Astrocyte (in vitro differentiated cells and primary cell): ENCODE measurements around the gene NYNRIN. TPM values are rescaled to one million over a fixed set of nuclear protein-coding genes. Genes with fewer than 3 reads are reported as not detected.

Experiments
- DNase-seq: peaks from one replicate; pipeline ENCODE4 v3.0.0-alpha.2; 2010; ENCODE audit warnings: low read depth
- FAIRE-seq: peaks from 2 replicates; lab custom pipeline; 2011; peaks lifted over from hg19 to GRCh38; lab: Jason Lieb, UNC
- H2AFZ ChIP-seq: 2 replicates; pipeline ENCODE4 v1.6.0; 2012; ENCODE audit warnings: low read depth, low read length, inconsistent platforms
- H3K27ac ChIP-seq: 2 replicates; pipeline ENCODE4 v1.5.1; 2011; ENCODE audit warnings: low read depth, low read length, inconsistent platforms
- H3K27me3 ChIP-seq: 2 replicates; pipeline ENCODE4 v1.6.0; 2011; ENCODE audit warnings: low read length, inconsistent platforms; ENCODE audit not compliant: insufficient read depth
- H3K36me3 ChIP-seq: 2 replicates; pipeline ENCODE4 v1.5.1; 2011; ENCODE audit warnings: low read length, inconsistent platforms; ENCODE audit not compliant: insufficient read depth
- H3K4me1 ChIP-seq: 2 replicates; pipeline ENCODE4 v1.5.1; 2011; ENCODE audit warnings: low read length, inconsistent platforms; ENCODE audit not compliant: insufficient read depth
- H3K4me2 ChIP-seq: 2 replicates; pipeline ENCODE4 v1.6.0; 2012; ENCODE audit warnings: low read length, inconsistent platforms
- H3K4me3 ChIP-seq: 2 replicates; pipeline ENCODE4 v1.5.1; 2011; ENCODE audit warnings: low read depth, mild to moderate bottlenecking, low read length, inconsistent platforms; ENCODE audit not compliant: insufficient read depth
- H3K79me2 ChIP-seq: 2 replicates; pipeline ENCODE4 v1.6.0; 2012; ENCODE audit warnings: mild to moderate bottlenecking, low read length, inconsistent platforms; ENCODE audit not compliant: insufficient read depth
- H3K9ac ChIP-seq: 2 replicates; pipeline ENCODE4 v1.6.0; 2012; ENCODE audit warnings: mild to moderate bottlenecking, low read length, inconsistent platforms
- H3K9me3 ChIP-seq: 2 replicates; pipeline ENCODE4 v1.5.1; 2012; ENCODE audit warnings: low read depth, mild to moderate bottlenecking, low read length, inconsistent platforms; ENCODE audit not compliant: insufficient read depth
- H4K20me1 ChIP-seq: 2 replicates; pipeline ENCODE4 v1.6.0; 2012; ENCODE audit warnings: low read length, inconsistent platforms; ENCODE audit not compliant: insufficient read depth
- H3K27ac Mint-ChIP-seq: one replicate; pipeline ENCODE4 v1.8.0; 2021; ENCODE audit warnings: mild to moderate bottlenecking, mixed read lengths; ENCODE audit not compliant: unreplicated experiment
- H3K27me3 Mint-ChIP-seq: one replicate; pipeline ENCODE4 v1.8.0; 2021; ENCODE audit warnings: low read depth, mixed read lengths; ENCODE audit not compliant: unreplicated experiment
- H3K36me3 Mint-ChIP-seq: one replicate; pipeline ENCODE4 v1.8.0; 2021; ENCODE audit warnings: low read depth, mixed read lengths; ENCODE audit not compliant: unreplicated experiment
- H3K4me1 Mint-ChIP-seq: one replicate; pipeline ENCODE4 v1.8.0; 2021; ENCODE audit warnings: low read depth, mixed read lengths; ENCODE audit not compliant: unreplicated experiment
- H3K4me3 Mint-ChIP-seq: one replicate; pipeline ENCODE4 v1.8.0; 2021; ENCODE audit warnings: mild to moderate bottlenecking, moderate library complexity, mixed read lengths; ENCODE audit not compliant: unreplicated experiment
- H3K9me3 Mint-ChIP-seq: one replicate; pipeline ENCODE4 v1.8.0; 2021; ENCODE audit warnings: mild to moderate bottlenecking, mixed read lengths; ENCODE audit not compliant: unreplicated experiment
- CTCF ChIP-seq: IDR thresholded peaks from 2 replicates; pipeline ENCODE4 v1.5.1; 2011; ENCODE audit warnings: low read depth, mild to moderate bottlenecking, inconsistent platforms, low read length, moderate library complexity; ENCODE audit not compliant: insufficient read depth
- EZH2 ChIP-seq: IDR thresholded peaks from 2 replicates; pipeline ENCODE4 v1.6.1; 2012; ENCODE audit warnings: mild to moderate bottlenecking, low read length, inconsistent platforms; ENCODE audit not compliant: insufficient read depth
- total RNA-seq: library from RNA; stranded (reverse); gene quantifications from 2 replicates; pipeline ENCODE4 v1.2.1, GENCODE V29; 2021

NYNRIN gene
- total RNA-seq, 1 donor from 2014 or later, result 25.4 TPM

- FAIRE-seq (no peak), DNase-seq (no peak)
- Histone ChIP-seq H3K27ac (no peak overlapping the region), H4K20me1 (peaks cover 29% of the 10 kb centered on the region), H3K4me1 (peaks cover 6% of the 10 kb centered on the region), H2AFZ (no peak overlapping the region), H3K9me3 (no peaks in the 10 kb centered on the region), H3K4me3 (no peak overlapping the region), H3K4me2 (no peak overlapping the region), H3K36me3 (peaks cover 12% of the 10 kb centered on the region), H3K9ac (no peak overlapping the region), H3K27me3 (no peaks in the 10 kb centered on the region), H3K79me2 (no peaks in the 10 kb centered on the region)
- Mint-ChIP-seq H3K4me1 (peaks cover 8% of the 10 kb centered on the region), H3K9me3 (no peaks in the 10 kb centered on the region), H3K27ac (no peak overlapping the region), H3K36me3 (peaks cover 25% of the 10 kb centered on the region), H3K27me3 (no peaks in the 10 kb centered on the region), H3K4me3 (no peak overlapping the region)
- TF ChIP-seq CTCF, result no peak
- no peak for TF ChIP-seq EZH2
Observed at GRCh38 chr14:24372701-24373416, 25.9 kb upstream of the NYNRIN start.

- H3K27me3 Mint-ChIP-seq, result no peaks in the 10 kb centered on the region
- Histone ChIP-seq H3K79me2 (no peaks in the 10 kb centered on the region), H4K20me1 (peaks cover 23% of the 10 kb centered on the region), H3K4me1 (no peaks in the 10 kb centered on the region), H3K27me3 (no peaks in the 10 kb centered on the region), H3K36me3 (peaks cover 12% of the 10 kb centered on the region), H3K9ac (no peak overlapping the region), H3K9me3 (no peaks in the 10 kb centered on the region), H2AFZ (no peak overlapping the region), H3K27ac (no peak overlapping the region), H3K4me2 (no peak overlapping the region), H3K4me3 (no peak overlapping the region)
- TF ChIP-seq CTCF (no peak), EZH2 (no peak)
- peaks cover 2% of the 10 kb centered on the region for H3K9me3 Mint-ChIP-seq
- no peak overlapping the region for H3K4me3 Mint-ChIP-seq
- FAIRE-seq (no peak), DNase-seq (no peak)
- peaks cover 5% of the 10 kb centered on the region for H3K4me1 Mint-ChIP-seq
- H3K27ac Mint-ChIP-seq, result no peak overlapping the region
- peaks cover 32% of the 10 kb centered on the region for H3K36me3 Mint-ChIP-seq
Observed at GRCh38 chr14:24376448-24377070, 22.2 kb upstream of the NYNRIN start.

GRCh38 chr14:24377126-24377525, 21.7 kb upstream of the NYNRIN start:
- Mint-ChIP-seq H3K36me3 (peaks cover 28% of the 10 kb centered on the region), H3K27me3 (no peaks in the 10 kb centered on the region), H3K9me3 (peaks cover 2% of the 10 kb centered on the region), H3K4me1 (peaks cover 5% of the 10 kb centered on the region), H3K27ac (no peak overlapping the region), H3K4me3 (no peak overlapping the region)
- Histone ChIP-seq H3K27ac (no peak overlapping the region), H3K4me3 (no peak overlapping the region), H3K9ac (no peak overlapping the region), H3K4me1 (no peaks in the 10 kb centered on the region), H3K27me3 (no peaks in the 10 kb centered on the region), H3K9me3 (no peaks in the 10 kb centered on the region), H3K36me3 (peaks cover 12% of the 10 kb centered on the region), H2AFZ (no peak overlapping the region), H4K20me1 (peaks cover 22% of the 10 kb centered on the region), H3K4me2 (no peak overlapping the region), H3K79me2 (no peaks in the 10 kb centered on the region)
- TF ChIP-seq CTCF (no peak), EZH2 (no peak)
- DNase-seq (no peak), FAIRE-seq (no peak)
